Activated CD4-positive, alpha-beta T cell treated with anti-CD3 and anti-CD28 coated beads, Interleukin-2, amount 10 ng/mL, durations not matched to agents 7 days and 5 days (primary cell): Measurements from ENCODE around the gene KIF7. TPM values are rescaled to one million over a fixed set of nuclear protein-coding genes. Genes with fewer than 3 reads are reported as not detected.
A peak's percentile ranks its signal among the peaks of the same experiment; 100 is the strongest.

Experiments
- CTCF ChIA-PET: fragments of 350-600 bp; sonication (Branson Sonifier 250); formaldehyde crosslinking; loops from one replicate; lab custom pipeline; 2021; ENCODE audit warnings: antibody characterized with exemption; lab: Charles Lee
- POLR2A ChIA-PET: fragments of 350-600 bp; sonication (Branson Sonifier 250); formaldehyde crosslinking; loops from one replicate; lab custom pipeline; 2021; ENCODE audit warnings: antibody characterized with exemption; lab: Charles Lee
- DNase-seq: peaks from one replicate; pipeline ENCODE4 v3.0.0-alpha.2; 2020
- H3K27ac Mint-ChIP-seq: one replicate; pipeline ENCODE4 v1.8.0; 2021; ENCODE audit warnings: mild to moderate bottlenecking, moderate library complexity, mixed read lengths
- H3K27me3 Mint-ChIP-seq: one replicate; pipeline ENCODE4 v1.8.0; 2021; ENCODE audit warnings: mixed read lengths
- H3K36me3 Mint-ChIP-seq: one replicate; pipeline ENCODE4 v1.8.0; 2021; ENCODE audit warnings: low read depth, mixed read lengths
- H3K4me1 Mint-ChIP-seq: one replicate; pipeline ENCODE4 v1.8.0; 2021; ENCODE audit warnings: mixed read lengths
- H3K4me3 Mint-ChIP-seq: one replicate; pipeline ENCODE4 v1.8.0; 2021; ENCODE audit warnings: mild to moderate bottlenecking, moderate library complexity, mixed read lengths
- H3K9me3 Mint-ChIP-seq: one replicate; pipeline ENCODE4 v1.8.0; 2021; ENCODE audit warnings: mixed read lengths
- total RNA-seq, 2 experiments: library from RNA; stranded (reverse); gene quantifications; one replicate each; pipeline ENCODE4 v1.2.3, GENCODE V29; 2021

Gene KIF7
- total RNA-seq, 2 experiments from 2014 or later: 0.65 to 0.67 TPM

GRCh38 chr15:89652131-89652530 is 3.1 kb downstream of the KIF7 start:
- no peak overlapping the region for H3K4me3 Mint-ChIP-seq
- no peaks in the 10 kb centered on the region for H3K9me3 Mint-ChIP-seq
- ChIA-PET POLR2A (no interaction called here), CTCF (no interaction called here)
- peaks cover 30% of the 10 kb centered on the region for H3K27me3 Mint-ChIP-seq
- no peak overlapping the region for H3K27ac Mint-ChIP-seq
- H3K36me3 Mint-ChIP-seq: peaks cover 2% of the 10 kb centered on the region
- H3K4me1 Mint-ChIP-seq: peaks cover 17% of the 10 kb centered on the region
- no peak for DNase-seq

DNA sequence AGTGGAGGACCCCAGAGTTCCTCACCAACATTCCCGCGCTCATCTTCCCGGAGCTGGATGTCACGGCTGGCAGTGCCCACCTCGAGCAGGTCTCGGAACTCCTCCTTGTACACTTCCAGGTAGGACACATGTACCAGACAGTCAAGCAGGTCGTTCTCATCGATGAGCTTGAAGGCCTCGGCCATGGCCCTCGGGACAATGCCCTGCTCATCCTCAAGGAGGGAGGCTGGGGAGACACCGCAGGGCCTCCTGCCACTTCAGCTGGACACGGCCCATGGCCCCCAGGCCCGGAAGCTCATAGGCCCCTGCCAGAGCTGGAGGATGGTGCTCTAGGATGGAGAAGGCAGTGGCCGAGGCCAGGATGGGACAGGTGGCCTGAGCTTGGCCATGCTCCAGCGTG is 5.6 kb downstream of the KIF7 start:
- ChIA-PET CTCF (interaction anchor here (0.6 kb wide), 1 partner anchor 62 kb away, joined by 3 read pairs; no protein-coding TSS in a partner anchor), POLR2A (no interaction called here)
- peaks cover 12% of the 10 kb centered on the region for H3K27me3 Mint-ChIP-seq
- H3K4me3 Mint-ChIP-seq: no peak overlapping the region
- no peaks in the 10 kb centered on the region for H3K9me3 Mint-ChIP-seq
- no peak for DNase-seq
- H3K36me3 Mint-ChIP-seq: no peaks in the 10 kb centered on the region
- H3K27ac Mint-ChIP-seq: no peak overlapping the region
- peaks cover 9% of the 10 kb centered on the region for H3K4me1 Mint-ChIP-seq

- CTCF ChIA-PET: interaction anchor here (0.6 kb wide), 1 partner anchor 63 kb away, joined by 3 read pairs; no protein-coding TSS in a partner anchor
- H3K36me3 Mint-ChIP-seq: no peaks in the 10 kb centered on the region
- H3K4me3 Mint-ChIP-seq: no peak overlapping the region
- peaks cover 6% of the 10 kb centered on the region for H3K27me3 Mint-ChIP-seq
- no peaks in the 10 kb centered on the region for H3K9me3 Mint-ChIP-seq
- DNase-seq: no peak
- peaks cover 3% of the 10 kb centered on the region for H3K4me1 Mint-ChIP-seq
- POLR2A ChIA-PET: no interaction called here
- H3K27ac Mint-ChIP-seq: no peak overlapping the region
Observed at GRCh38 chr15:89649013-89649625, 6.1 kb downstream of the KIF7 start.

- no peak overlapping the region for H3K4me3 Mint-ChIP-seq
- H3K4me1 Mint-ChIP-seq: peaks cover 3% of the 10 kb centered on the region
- peaks cover 4% of the 10 kb centered on the region for H3K27me3 Mint-ChIP-seq
- no peaks in the 10 kb centered on the region for H3K36me3 Mint-ChIP-seq
- ChIA-PET CTCF (no interaction called here), POLR2A (no interaction called here)
- H3K27ac Mint-ChIP-seq: no peak overlapping the region
- DNase-seq: no peak
- H3K9me3 Mint-ChIP-seq: no peaks in the 10 kb centered on the region
Observed at GRCh38 chr15:89648106-89649012, 6.9 kb downstream of the KIF7 start.

DNA sequence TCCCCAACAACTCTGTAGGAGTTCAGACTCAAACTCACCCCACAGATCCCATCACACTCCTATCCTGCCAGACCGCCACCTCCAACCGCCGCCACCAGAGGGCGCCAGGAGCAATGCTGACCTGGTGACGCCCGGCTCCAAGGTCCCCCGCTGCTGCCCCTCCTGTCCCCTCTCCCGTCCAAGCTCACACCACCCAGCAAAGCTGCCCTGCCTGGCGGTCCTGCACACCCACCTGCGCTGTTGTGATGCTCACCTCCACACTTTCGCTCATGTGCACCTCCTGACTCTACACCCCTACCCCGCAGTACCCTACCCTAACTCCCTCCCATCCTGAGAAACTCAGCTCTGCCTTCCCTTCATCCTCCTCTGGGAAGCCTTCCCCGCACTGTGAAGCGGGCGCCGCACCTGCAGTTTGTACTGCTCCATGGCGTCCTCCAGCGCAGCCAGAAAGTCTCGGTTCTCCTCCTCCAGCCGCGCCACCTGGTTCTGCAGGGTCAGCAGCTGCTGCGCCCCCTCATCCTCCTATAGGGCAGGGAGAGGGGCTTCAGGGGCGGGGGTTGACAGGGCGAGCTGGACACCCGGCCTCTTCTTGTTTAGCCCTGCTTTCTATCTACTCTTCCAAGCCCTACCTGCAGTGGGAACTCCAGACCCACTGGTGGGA is 7.9 kb downstream of the KIF7 start:
- peak; percentile 71 for DNase-seq
- POLR2A ChIA-PET: no interaction called here
- no peak overlapping the region for H3K4me3 Mint-ChIP-seq
- peaks cover 3% of the 10 kb centered on the region for H3K4me1 Mint-ChIP-seq
- no peaks in the 10 kb centered on the region for H3K36me3 Mint-ChIP-seq
- no peaks in the 10 kb centered on the region for H3K9me3 Mint-ChIP-seq
- no peak overlapping the region for H3K27ac Mint-ChIP-seq
- CTCF ChIA-PET: interaction anchor here (0.7 kb wide), 1 partner anchor 359 kb away, joined by 3 read pairs; no protein-coding TSS in a partner anchor
- no peaks in the 10 kb centered on the region for H3K27me3 Mint-ChIP-seq

GRCh38 chr15:89646416-89647141 is 8.7 kb downstream of the KIF7 start:
- POLR2A ChIA-PET: interaction anchor here (0.6 kb wide), 1 partner anchor 551 kb away, joined by 7 read pairs; no protein-coding TSS in a partner anchor
- Mint-ChIP-seq H3K27ac (no peak overlapping the region), H3K9me3 (no peaks in the 10 kb centered on the region), H3K36me3 (no peaks in the 10 kb centered on the region), H3K4me1 (peaks cover 3% of the 10 kb centered on the region), H3K27me3 (no peaks in the 10 kb centered on the region), H3K4me3 (no peak overlapping the region)
- no peak for DNase-seq
- CTCF ChIA-PET: interaction anchor here (0.6 to 1.1 kb wide), 2 partner anchors 19 to 53 kb away, joined by 3 read pairs; no protein-coding TSS in a partner anchor

GRCh38 chr15:89645680-89646079 is 9.6 kb downstream of the KIF7 start:
- Mint-ChIP-seq H3K27ac (no peak overlapping the region), H3K4me1 (peaks cover 3% of the 10 kb centered on the region), H3K9me3 (no peaks in the 10 kb centered on the region), H3K27me3 (no peaks in the 10 kb centered on the region), H3K36me3 (no peaks in the 10 kb centered on the region), H3K4me3 (no peak overlapping the region)
- CTCF ChIA-PET: interaction anchor here (1.1 kb wide), 1 partner anchor 18 kb away, joined by 3 read pairs; no protein-coding TSS in a partner anchor
- POLR2A ChIA-PET: interaction anchor here (0.6 kb wide), 2 partner anchors 20 to 552 kb away, joined by 3 to 7 read pairs; no protein-coding TSS in a partner anchor
- no peak for DNase-seq

DNA sequence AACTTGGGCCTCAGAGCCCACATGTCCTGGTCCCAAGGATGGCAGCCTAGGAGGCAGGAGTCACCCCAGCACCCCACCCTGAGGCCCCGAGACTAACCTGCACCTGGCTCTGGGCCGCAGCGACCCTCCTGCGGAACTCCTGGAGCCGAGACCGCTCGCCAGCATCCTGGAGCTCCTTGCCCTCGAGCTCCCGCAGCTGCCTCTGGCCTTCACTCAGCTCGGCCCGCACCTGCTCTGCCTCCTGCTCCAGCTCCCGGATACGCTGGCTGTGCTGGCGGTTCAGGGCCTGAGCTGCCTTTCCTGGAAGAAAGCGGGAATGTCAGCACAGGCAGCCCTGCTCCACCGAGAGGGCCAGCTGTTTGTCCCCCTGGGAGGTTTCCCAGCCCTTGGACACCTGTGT is 13.2 kb downstream of the KIF7 start:
- Mint-ChIP-seq H3K4me1 (peaks cover under 1% of the 10 kb centered on the region), H3K9me3 (peaks cover 3% of the 10 kb centered on the region), H3K27ac (no peak overlapping the region), H3K4me3 (no peak overlapping the region), H3K36me3 (no peaks in the 10 kb centered on the region), H3K27me3 (no peaks in the 10 kb centered on the region)
- CTCF ChIA-PET: no interaction called here
- POLR2A ChIA-PET: no interaction called here
- no peak for DNase-seq

- H3K27me3 Mint-ChIP-seq: no peaks in the 10 kb centered on the region
- no peak for DNase-seq
- no peaks in the 10 kb centered on the region for H3K36me3 Mint-ChIP-seq
- H3K4me3 Mint-ChIP-seq: no peak overlapping the region
- POLR2A ChIA-PET: interaction anchor here (0.6 kb wide), 1 partner anchor 1439 kb away, joined by 4 read pairs; no protein-coding TSS in a partner anchor
- CTCF ChIA-PET: interaction anchor here (0.7 kb wide), 1 partner anchor 29 kb away, joined by 3 read pairs; no protein-coding TSS in a partner anchor
- H3K4me1 Mint-ChIP-seq: no peaks in the 10 kb centered on the region
- H3K27ac Mint-ChIP-seq: no peak overlapping the region
- H3K9me3 Mint-ChIP-seq: peaks cover 3% of the 10 kb centered on the region
Observed at GRCh38 chr15:89641053-89641452, 14.2 kb downstream of the KIF7 start.

DNA sequence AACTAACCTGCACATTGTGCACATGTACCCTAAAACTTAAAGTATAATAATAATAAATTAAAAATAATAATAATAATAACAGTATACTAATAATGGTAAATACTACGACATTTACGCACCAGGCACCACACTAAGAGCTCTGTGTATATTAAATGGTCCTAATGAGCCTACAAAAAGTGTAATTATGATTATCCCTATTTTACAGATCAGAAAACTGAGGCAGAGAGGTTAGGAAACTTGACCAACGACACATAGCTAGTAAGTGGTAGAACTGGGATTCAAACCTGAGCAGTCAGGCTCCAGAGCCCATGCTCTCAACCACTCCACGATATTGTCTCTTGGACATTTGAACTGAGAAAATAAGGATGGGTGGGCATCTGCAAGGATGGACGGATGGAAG is 15.0 kb downstream of the KIF7 start:
- DNase-seq: no peak
- no peak overlapping the region for H3K27ac Mint-ChIP-seq
- POLR2A ChIA-PET: no interaction called here
- H3K27me3 Mint-ChIP-seq: no peaks in the 10 kb centered on the region
- peaks cover 5% of the 10 kb centered on the region for H3K9me3 Mint-ChIP-seq
- H3K36me3 Mint-ChIP-seq: no peaks in the 10 kb centered on the region
- H3K4me3 Mint-ChIP-seq: no peak overlapping the region
- no peaks in the 10 kb centered on the region for H3K4me1 Mint-ChIP-seq
- CTCF ChIA-PET: no interaction called here

DNA sequence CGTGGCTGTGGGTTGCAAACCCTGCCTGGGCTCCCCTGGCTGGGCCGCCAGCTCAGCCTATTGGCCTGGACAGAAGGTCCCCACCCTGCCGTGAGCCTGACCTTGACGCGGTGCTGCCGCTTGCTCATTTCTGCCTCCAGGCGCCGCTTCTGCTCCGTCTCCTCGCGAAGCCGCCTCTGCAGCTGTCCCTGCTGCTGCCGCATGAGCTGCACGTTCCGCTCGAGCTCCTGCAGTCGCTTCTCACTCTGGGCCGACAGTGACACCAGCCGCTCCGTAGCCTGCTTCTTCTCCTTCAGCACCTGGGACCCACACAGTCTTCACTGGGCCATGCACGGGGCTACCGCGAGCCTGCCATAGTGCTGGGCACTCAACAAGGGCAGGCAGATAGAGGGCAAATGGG is 21.7 kb downstream of the KIF7 start:
- no peak for DNase-seq
- Mint-ChIP-seq H3K4me3 (no peak overlapping the region), H3K27me3 (no peaks in the 10 kb centered on the region), H3K4me1 (no peaks in the 10 kb centered on the region), H3K9me3 (peaks cover 9% of the 10 kb centered on the region), H3K36me3 (peaks cover 43% of the 10 kb centered on the region), H3K27ac (no peak overlapping the region)
- ChIA-PET CTCF (no interaction called here), POLR2A (no interaction called here)
